Prostate gland (tissue), 2 donors: ENCODE measurements around the gene RAB27B. TPM values are rescaled to one million over a fixed set of nuclear protein-coding genes. Genes with fewer than 3 reads are reported as not detected.

Experiments
- DNase-seq: peaks from one replicate; pipeline ENCODE4 v3.0.0-alpha.2; 2019; ENCODE audit warnings: low spot score
- H3K27ac ChIP-seq, 2 donors: fragments of 200-600 bp; sonication (generic); 2 replicates each; pipeline ENCODE4 v1.5.1; 2017 to 2019
- H3K27me3 ChIP-seq: fragments of 200-600 bp; sonication (generic); replicated peaks from 2 replicates; pipeline ENCODE4 v1.5.1; 2019; ENCODE audit not compliant: insufficient read depth
- H3K36me3 ChIP-seq, 2 donors: fragments of 200-600 bp; sonication (generic); 1 replicate in 1 of 2; 2 replicates in 1 of 2; pipeline versions ENCODE4 v1.5.1 to v1.8.1; 2017 to 2019
- H3K4me1 ChIP-seq: fragments of 200-600 bp; sonication (generic); replicated peaks from 2 replicates; pipeline ENCODE4 v1.5.1; 2019
- H3K4me3 ChIP-seq, 2 donors: fragments of 200-600 bp; sonication (generic); 2 replicates each; pipeline ENCODE4 v1.5.1; 2017 to 2019
- H3K9me3 ChIP-seq: fragments of 200-600 bp; sonication (generic); 2 replicates; pipeline ENCODE4 v1.5.1; 2017
- CTCF ChIP-seq, 4 experiments: fragments of 200-600 bp in 2 of 4; fragments of 450-650 bp in 2 of 4; sonication (generic) in 2 of 4; IDR thresholded peaks; 1 replicate in 3 of 4; 2 replicates in 1 of 4; pipeline ENCODE4 v1.5.1; 2016 to 2019; ENCODE audit warnings: antibody characterized with exemption in 4 of 4, mild to moderate bottlenecking in 2 of 4, moderate library complexity in 2 of 4
- POLR2A ChIP-seq: fragments of 450-650 bp; IDR thresholded peaks from one replicate; pipeline ENCODE4 v1.6.1; 2016; ENCODE audit warnings: antibody characterized with exemption, mild to moderate bottlenecking
- POLR2AphosphoS5 ChIP-seq: sonication (generic); formaldehyde crosslinking; IDR thresholded peaks from one replicate; pipeline ENCODE4 v1.6.1; 2017; ENCODE audit warnings: antibody characterized with exemption
- WGBS: methylation state at CpG from one replicate; pipeline ENCODE4 v1.1.5; 2018; 5-methylcytosine and 5-hydroxymethylcytosine counted together
- intact Hi-C: fragments of 100-400 bp; cut with DNase I; formaldehyde crosslinking; loops from one replicate; pipeline ENCODE4 v1.14.2; 2022
- total RNA-seq, 2 donors: library from RNA; depleted of rRNA; stranded (reverse); fragments of >200 nt; gene quantifications; one replicate each; pipeline ENCODE4 v1.1.0, GENCODE V29; 2016

The RAB27B gene
- total RNA-seq, 2 donors from 2014 or later = 10.7 to 60.2 TPM

GRCh38 chr18:54824761-54825160 is 3.5 kb upstream of the RAB27B start:
- no peak for DNase-seq
- intact Hi-C loops = no loop called here
- WGBS = 89% methylated on average over 1 of the region's 1 CpG
- Histone ChIP-seq H3K27ac (no peak overlapping the region), H3K27me3 (no peaks in the 10 kb centered on the region), H3K4me1 (no peaks in the 10 kb centered on the region), H3K9me3 (no peaks in the 10 kb centered on the region), H3K36me3 (no peaks in the 10 kb centered on the region), H3K4me3 (no peak overlapping the region)
- TF ChIP-seq CTCF (IDR thresholded peaks at IDR 0.05) (no peak), POLR2A (no peak), POLR2AphosphoS5 (no peak)

DNA sequence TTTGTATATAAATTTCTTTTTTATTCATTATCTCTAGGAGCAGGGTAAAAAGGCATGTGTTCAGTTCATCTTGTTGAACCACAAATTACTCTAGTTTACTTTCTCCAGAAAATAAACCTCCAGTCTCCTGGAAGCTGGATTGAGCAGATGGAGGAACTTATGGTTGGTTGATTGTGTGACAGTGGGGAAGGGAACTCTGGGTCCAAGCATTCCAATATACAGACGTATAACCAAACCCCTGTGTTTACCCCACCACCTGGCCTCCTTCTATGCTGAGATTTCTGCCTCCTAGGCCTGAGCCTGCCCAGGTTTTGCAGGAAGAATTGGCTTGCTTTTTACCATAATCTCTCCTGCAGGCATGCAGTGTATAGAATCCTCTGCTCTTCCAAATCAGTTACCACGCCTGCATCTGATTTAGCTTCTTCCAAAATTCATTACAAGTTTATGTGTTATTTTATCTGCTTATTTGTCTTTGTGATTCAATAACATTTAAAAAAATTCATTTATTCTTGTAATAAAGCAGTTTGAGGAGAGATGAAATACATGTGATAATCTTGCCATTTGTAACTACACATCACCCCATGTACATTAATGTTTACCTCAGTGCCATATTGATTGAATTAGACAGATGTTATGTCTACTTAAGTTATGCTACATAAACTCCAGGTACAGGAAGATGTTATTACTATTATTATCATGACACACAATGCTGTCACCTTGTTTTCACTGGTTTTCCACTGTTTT is 2.5 kb upstream of the RAB27B start:
- DNase-seq = no peak
- WGBS = 81% methylated on average over 2 of the region's 2 CpGs
- no peak overlapping the region for H3K27ac ChIP-seq
- no peaks in the 10 kb centered on the region for H3K4me1 ChIP-seq
- no peaks in the 10 kb centered on the region for H3K36me3 ChIP-seq
- H3K27me3 ChIP-seq = no peaks in the 10 kb centered on the region
- TF ChIP-seq CTCF (IDR thresholded peaks at IDR 0.05) (no peak), POLR2A (no peak), POLR2AphosphoS5 (no peak)
- intact Hi-C loops = no loop called here
- H3K9me3 ChIP-seq = no peaks in the 10 kb centered on the region
- H3K4me3 ChIP-seq = no peak overlapping the region

DNA sequence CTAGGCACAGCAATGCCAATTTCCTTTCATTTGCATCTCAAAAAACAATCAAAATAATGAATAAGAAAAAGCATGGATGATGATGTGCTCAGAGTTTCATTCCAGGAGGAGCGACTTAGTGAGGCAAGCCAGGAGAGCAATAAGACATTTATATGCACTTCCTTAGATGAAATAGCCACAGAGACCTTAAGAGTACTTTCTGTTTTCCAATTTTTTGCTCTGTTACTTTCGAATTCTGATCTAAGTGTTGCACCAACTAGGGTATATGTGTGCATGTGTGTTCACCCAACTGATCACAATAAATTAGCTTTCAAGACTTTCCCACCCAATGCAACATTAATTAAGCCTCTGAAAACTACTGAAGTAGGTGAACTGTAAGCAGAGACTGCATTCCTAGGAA is 709 bp downstream of the RAB27B start:
- intact Hi-C loops = no loop called here
- H3K4me1 ChIP-seq = no peaks in the 10 kb centered on the region
- no peak for TF ChIP-seq CTCF (IDR thresholded peaks at IDR 0.05)
- no peak for TF ChIP-seq POLR2A
- TF ChIP-seq POLR2AphosphoS5 = no peak
- H3K36me3 ChIP-seq = no peaks in the 10 kb centered on the region
- H3K27ac ChIP-seq = peak overlapping the region; percentile 79 to 85
- no peaks in the 10 kb centered on the region for H3K27me3 ChIP-seq
- no peak for DNase-seq
- WGBS = 6% methylated on average over 2 of the region's 2 CpGs
- peak overlapping the region; percentile 42 to 61 for H3K4me3 ChIP-seq
- no peaks in the 10 kb centered on the region for H3K9me3 ChIP-seq

GRCh38 chr18:54829856-54830255 is 1.6 kb downstream of the RAB27B start:
- no peaks in the 10 kb centered on the region for H3K9me3 ChIP-seq
- H3K36me3 ChIP-seq = no peaks in the 10 kb centered on the region
- peak overlapping the region; percentile 79 to 85 for H3K27ac ChIP-seq
- peak overlapping the region; percentile 42 to 61 for H3K4me3 ChIP-seq
- intact Hi-C loops = no loop called here
- H3K27me3 ChIP-seq = no peaks in the 10 kb centered on the region
- H3K4me1 ChIP-seq = no peaks in the 10 kb centered on the region
- 44% methylated on average over 1 of the region's 1 CpG for WGBS
- TF ChIP-seq CTCF (IDR thresholded peaks at IDR 0.05) (no peak), POLR2AphosphoS5 (peak; percentile 78)
- peak; percentile 72 for DNase-seq

GRCh38 chr18:54830260-54830659 is 2.0 kb downstream of the RAB27B start:
- intact Hi-C loops = no loop called here
- Histone ChIP-seq H3K27ac (peak overlapping the region; percentile 79 to 85), H3K4me3 (peak overlapping the region; percentile 42 to 61), H3K27me3 (no peaks in the 10 kb centered on the region), H3K9me3 (no peaks in the 10 kb centered on the region), H3K4me1 (no peaks in the 10 kb centered on the region), H3K36me3 (no peaks in the 10 kb centered on the region)
- 54% methylated on average over 1 of the region's 1 CpG for WGBS
- no peak for DNase-seq
- TF ChIP-seq POLR2A = no peak
- no peak for TF ChIP-seq CTCF (IDR thresholded peaks at IDR 0.05)
- no peak for TF ChIP-seq POLR2AphosphoS5
